Endothelial cell of umbilical vein (primary cell): Measurements from ENCODE around the gene ERCC6L. TPM values are rescaled to one million over a fixed set of nuclear protein-coding genes. Genes with fewer than 3 reads are reported as not detected.

Source experiments
- BruUV-seq: library from RNA; stranded (reverse); fragments of 400-500 nt; replicated peaks from 2 replicates; lab custom pipeline; 2021; lab: Mats Ljungman, UMichigan
- CTCF ChIA-PET: fragments of 300-600, 350-600 bp; sonication (Branson Sonifier 250); formaldehyde crosslinking; loops from one replicate; lab custom pipeline; 2021; ENCODE audit warnings: antibody characterized with exemption, inconsistent platforms; lab: Charles Lee
- POLR2A ChIA-PET: fragments of 300-600, 350-600 bp; sonication (Branson Sonifier 250); formaldehyde crosslinking; loops from one replicate; lab custom pipeline; 2021; ENCODE audit warnings: antibody characterized with exemption, inconsistent platforms; lab: Charles Lee
- DNase-seq: peaks from one replicate; pipeline ENCODE4 v3.0.0-alpha.2; 2011; ENCODE audit warnings: low read depth, low spot score
- FAIRE-seq: peaks from 2 replicates; lab custom pipeline; 2011; peaks lifted over from hg19 to GRCh38; lab: Jason Lieb, UNC
- H2AFZ ChIP-seq: 2 replicates; pipeline ENCODE4 v1.6.0; 2012; ENCODE audit warnings: low read depth, low read length, control low read depth, inconsistent platforms
- H3K27ac ChIP-seq: 2 replicates; pipeline ENCODE4 v1.5.1; 2011; ENCODE audit warnings: low read depth, mild to moderate bottlenecking, control low read depth, low read length, moderate library complexity; ENCODE audit not compliant: insufficient read depth
- H3K27me3 ChIP-seq, 2 experiments: 2 replicates each; pipeline versions ENCODE4 v1.6.0 to v1.6.1; 2011; ENCODE audit warnings: low read length in 2 of 2, mixed read lengths in 1 of 2; ENCODE audit not compliant: control insufficient read depth in 2 of 2, insufficient read depth in 2 of 2
- H3K36me3 ChIP-seq, 2 experiments: 2 replicates in 1 of 2; 3 replicates in 1 of 2; pipeline ENCODE4 v1.5.1; 2011; ENCODE audit warnings: low read length in 2 of 2, mild to moderate bottlenecking in 1 of 2, moderate library complexity in 1 of 2; ENCODE audit not compliant: control insufficient read depth in 2 of 2, insufficient read depth in 2 of 2; ENCODE audit errors: extremely low read depth in 1 of 2
- H3K4me1 ChIP-seq: 3 replicates; pipeline ENCODE4 v1.5.1; 2011; ENCODE audit warnings: mild to moderate bottlenecking, low read length; ENCODE audit not compliant: control insufficient read depth, insufficient read depth; ENCODE audit errors: extremely low read depth
- H3K4me2 ChIP-seq: 2 replicates; pipeline ENCODE4 v1.6.1; 2011; ENCODE audit warnings: low read length, control low read depth, mixed read lengths; ENCODE audit not compliant: insufficient read depth
- H3K4me3 ChIP-seq, 3 experiments: fragments of 200-600 bp in 1 of 3; sonication (generic), shearing (Covaris generic) in 1 of 3; replicated peaks in 1 of 3; 2 replicates each; pipeline ENCODE4 v1.5.1; 2011 to 2016; ENCODE audit warnings: control low read depth in 3 of 3, low read length in 3 of 3, mild to moderate bottlenecking in 2 of 3, inconsistent platforms in 1 of 3, low read depth in 1 of 3, moderate library complexity in 1 of 3; ENCODE audit not compliant: insufficient read depth in 1 of 3
- H3K79me2 ChIP-seq: 2 replicates; pipeline ENCODE4 v1.6.0; 2012; ENCODE audit warnings: low read length, inconsistent platforms; ENCODE audit not compliant: control insufficient read depth, insufficient read depth
- H3K9ac ChIP-seq: replicated peaks from 2 replicates; pipeline ENCODE3; 2011; ENCODE audit warnings: low read length, control low read depth; ENCODE audit not compliant: insufficient read depth; ENCODE audit errors: extremely low read depth
- H3K9me1 ChIP-seq: replicated peaks from 3 replicates; pipeline ENCODE4 v1.6.0; 2011; ENCODE audit warnings: mild to moderate bottlenecking, low read length; ENCODE audit not compliant: control insufficient read depth, insufficient read depth; ENCODE audit errors: extremely low read depth
- H3K9me3 ChIP-seq: replicated peaks from 2 replicates; pipeline ENCODE4 v1.5.1; 2012; ENCODE audit warnings: low read length, inconsistent platforms; ENCODE audit not compliant: control insufficient read depth, insufficient read depth
- H4K20me1 ChIP-seq: replicated peaks from 2 replicates; pipeline ENCODE3; 2011; ENCODE audit warnings: mild to moderate bottlenecking, low read length; ENCODE audit not compliant: control insufficient read depth, insufficient read depth; ENCODE audit errors: extremely low read depth
- CTCF ChIP-seq, 2 donors: IDR thresholded peaks; 1 replicate in 1 of 2; 2 replicates in 1 of 2; pipeline ENCODE4 v1.5.1; 2011; ENCODE audit warnings: low read length in 2 of 2, mild to moderate bottlenecking in 2 of 2, moderate library complexity in 2 of 2, control low read depth in 1 of 2, inconsistent platforms in 1 of 2, low read depth in 1 of 2; ENCODE audit not compliant: insufficient read depth in 1 of 2; ENCODE audit errors: extremely low read depth in 1 of 2
- EZH2 ChIP-seq: IDR thresholded peaks from 2 replicates; pipeline ENCODE4 v1.6.1; 2012; ENCODE audit warnings: borderline replicate concordance, low read depth, mild to moderate bottlenecking, moderate library complexity, low read length, inconsistent platforms; ENCODE audit not compliant: severe bottlenecking
- FOS ChIP-seq: IDR thresholded peaks from 2 replicates; pipeline ENCODE4 v1.6.1; 2011; ENCODE audit warnings: mild to moderate bottlenecking, low read length, moderate library complexity, borderline replicate concordance; ENCODE audit not compliant: insufficient read depth
- GATA2 ChIP-seq: IDR thresholded peaks from 2 replicates; pipeline ENCODE4 v1.7.0; 2011; ENCODE audit warnings: low read depth, mild to moderate bottlenecking, moderate library complexity, mixed read lengths, low read length; ENCODE audit not compliant: insufficient read length, insufficient read depth
- JUN ChIP-seq: IDR thresholded peaks from 2 replicates; pipeline ENCODE4 v1.6.1; 2011; ENCODE audit warnings: borderline replicate concordance, low read depth; ENCODE audit not compliant: insufficient read length, insufficient read depth
- MAX ChIP-seq: IDR thresholded peaks from 2 replicates; pipeline ENCODE4 v1.6.1; 2011; ENCODE audit not compliant: insufficient read depth, insufficient read length
- MYC ChIP-seq: IDR thresholded peaks from one replicate; pipeline ENCODE4 v1.6.1; 2011; ENCODE audit warnings: mild to moderate bottlenecking, low read depth, low read length
- POLR2A ChIP-seq: IDR thresholded peaks from 2 replicates; pipeline ENCODE4 v1.6.1; 2012; ENCODE audit warnings: low read depth, mild to moderate bottlenecking, control low read depth, low read length
- POLR2AphosphoS5 ChIP-seq: IDR thresholded peaks from 2 replicates; pipeline ENCODE4 v1.6.1; 2012; ENCODE audit warnings: low read depth, mild to moderate bottlenecking, control low read depth, low read length, moderate library complexity; ENCODE audit not compliant: insufficient read depth
- dilution Hi-C: fragments of 300-500 bp; cut with MboI; formaldehyde crosslinking; loops from one replicate; pipeline ENCODE4 v1.15.0; 2019; ENCODE audit warnings: low sequenced_read_pairs; ENCODE audit not compliant: extremely low pct_ligation_motif_present
- intact Hi-C: fragments of 100-400 bp; cut with micrococcal nuclease; formaldehyde crosslinking; loops from one replicate; pipeline ENCODE4 v1.10.0; 2022
- polyA plus RNA-seq, 4 experiments: library from polyadenylated mRNA; depleted of rRNA in 3 of 4; stranded (reverse) in 3 of 4; unstranded in 1 of 4; fragments of >200 nt; gene quantifications; 2 replicates each; pipeline versions ENCODE4 v1.2.1 to v1.2.3, GENCODE V29; 2011 to 2012; ENCODE audit warnings: missing spikeins in 1 of 4
- total RNA-seq: library from RNA; stranded (reverse); gene quantifications from 2 replicates; pipeline ENCODE4 v1.2.3, GENCODE V29; 2021

ERCC6L gene
- total and polyA plus RNA-seq, 2 donors (not counting 3 experiments of a cell fraction or from before 2014, with no cell fraction given): 0.92 to 6.7 TPM

GRCh38 chrX:72201836-72202536 lies 36.8 kb downstream of the ERCC6L start:
- no peaks in the 10 kb centered on the region for H3K79me2 ChIP-seq
- DNase-seq (peak; percentile 66), FAIRE-seq (peak; percentile 97)
- peaks cover 17% of the 10 kb centered on the region for H3K4me1 ChIP-seq
- H3K27me3 ChIP-seq: no peaks in the 10 kb centered on the region
- H3K4me2 ChIP-seq: peak overlapping the region; percentile 40
- dilution Hi-C loops: no loop called here
- H3K4me3 ChIP-seq: peak overlapping the region in 1 of 3 experiments; percentile 30
- peaks cover 5 to 6% of the 10 kb centered on the region in 2 experiments for H3K36me3 ChIP-seq
- no peaks in the 10 kb centered on the region for H3K9me1 ChIP-seq
- H4K20me1 ChIP-seq: no peaks in the 10 kb centered on the region
- BruUV-seq: no TSS peak
- peak overlapping the region; percentile 89 for H3K27ac ChIP-seq
- H3K9ac ChIP-seq: peak overlapping the region; percentile 58
- ChIA-PET POLR2A (no interaction called here), CTCF (no interaction called here)
- peak overlapping the region; percentile 1 for H2AFZ ChIP-seq
- TF ChIP-seq MYC: no peak
- no peak for TF ChIP-seq MAX
- peak; percentile 34 for TF ChIP-seq FOS
- TF ChIP-seq JUN: peak; percentile 31
- no peaks in the 10 kb centered on the region for H3K9me3 ChIP-seq
- intact Hi-C loops: no loop called here

- BruUV-seq: no TSS peak
- Histone ChIP-seq H2AFZ (no peak overlapping the region), H3K4me1 (peaks cover 10% of the 10 kb centered on the region), H3K9ac (no peak overlapping the region), H3K9me3 (no peaks in the 10 kb centered on the region), H3K36me3 (no peaks in the 10 kb centered on the region), H3K79me2 (peaks cover 20% of the 10 kb centered on the region), H3K4me2 (peak overlapping the region; percentile 80), H3K27me3 (no peaks in the 10 kb centered on the region), H3K9me1 (no peaks in the 10 kb centered on the region), H3K27ac (no peak overlapping the region), H4K20me1 (no peaks in the 10 kb centered on the region), H3K4me3 (peak overlapping the region in 1 of 3 experiments; percentile 23)
- TF ChIP-seq JUN (no peak), FOS (no peak), CTCF (IDR thresholded peaks at IDR 0.05; ENCODE audit: extremely low read depth in 1 of 2, insufficient read depth in 1 of 2, low read depth in 1 of 2, low read length in 2 of 2) (no peak), MAX (no peak), EZH2 (no peak), MYC (no peak), POLR2AphosphoS5 (no peak), GATA2 (no peak), POLR2A (no peak)
- DNase-seq (no peak), FAIRE-seq (no peak)
- dilution Hi-C loops: no loop called here
- intact Hi-C loops: loop anchor here (5.0 kb wide), 2 partner anchors 56 to 186 kb away; no protein-coding TSS in a partner anchor
- CTCF ChIA-PET: no interaction called here
- POLR2A ChIA-PET: no interaction called here
Measured at GRCh38 chrX:72182924-72183323, 55.9 kb downstream of the ERCC6L start.
